Neural cell (in vitro differentiated cells): Measurements from ENCODE around the gene HCAR2. TPM values are rescaled to one million over a fixed set of nuclear protein-coding genes. Genes with fewer than 3 reads are reported as not detected.

Experiments
- H2AFZ ChIP-seq: fragments of 200-600, 300-800 bp; sonication (generic), shearing (Covaris generic); 2 replicates; pipeline ENCODE4 v1.6.0; 2014; ENCODE audit warnings: low read depth, mild to moderate bottlenecking, antibody characterized with exemption, low read length, moderate library complexity
- H3F3A ChIP-seq: fragments of 200-600 bp; shearing (Covaris generic); 2 replicates; pipeline ENCODE4 v1.6.1; 2016; ENCODE audit warnings: mild to moderate bottlenecking, moderate library complexity, mixed read lengths, antibody characterized with exemption, low read length; ENCODE audit not compliant: insufficient read depth, poor library complexity, severe bottlenecking
- H3K27ac ChIP-seq: fragments of 200-600, 300-800 bp; sonication (generic), shearing (Covaris generic); 2 replicates; pipeline ENCODE4 v1.5.1; 2014; ENCODE audit warnings: mild to moderate bottlenecking, low read length, moderate library complexity
- H3K27me3 ChIP-seq: fragments of 300-800, 200-600 bp; sonication (generic), shearing (Covaris generic); 2 replicates; pipeline ENCODE4 v1.6.0; 2014; ENCODE audit warnings: mild to moderate bottlenecking, low read depth, low read length, moderate library complexity; ENCODE audit not compliant: insufficient read depth
- H3K36me3 ChIP-seq: fragments of 300-800, 200-600 bp; sonication (generic), shearing (Covaris generic); 2 replicates; pipeline ENCODE4 v1.5.1; 2014; ENCODE audit warnings: mild to moderate bottlenecking, antibody characterized with exemption, low read length, moderate library complexity; ENCODE audit not compliant: insufficient read depth
- H3K4me2 ChIP-seq: fragments of 300-800, 200-600 bp; sonication (generic), shearing (Covaris generic); 2 replicates; pipeline ENCODE4 v1.6.0; 2014; ENCODE audit warnings: mild to moderate bottlenecking, low read length
- H3K4me3 ChIP-seq: fragments of 300-800, 200-600 bp; sonication (generic), shearing (Covaris generic); 2 replicates; pipeline ENCODE4 v1.5.1; 2014; ENCODE audit warnings: mild to moderate bottlenecking, low read length, moderate library complexity
- H3K79me2 ChIP-seq: fragments of 200-600 bp; shearing (Covaris generic); replicated peaks from 2 replicates; pipeline ENCODE4 v1.6.0; 2014; ENCODE audit warnings: mild to moderate bottlenecking, low read length, moderate library complexity; ENCODE audit not compliant: insufficient read depth
- H3K9ac ChIP-seq: fragments of 300-800, 200-600 bp; sonication (generic), shearing (Covaris generic); 2 replicates; pipeline ENCODE4 v1.6.1; 2016; ENCODE audit warnings: mild to moderate bottlenecking, low read length, mixed read lengths
- H3K9me2 ChIP-seq: fragments of 200-600 bp; shearing (Covaris generic); 2 replicates; pipeline ENCODE4 v1.6.1; 2016; ENCODE audit warnings: mild to moderate bottlenecking, low read length, mixed read lengths; ENCODE audit not compliant: insufficient read depth
- H3K9me3 ChIP-seq: fragments of 200-600, 300-800 bp; sonication (generic), shearing (Covaris generic); 2 replicates; pipeline ENCODE4 v1.6.1; 2016; ENCODE audit warnings: mild to moderate bottlenecking, mixed run types, low read length, moderate library complexity, mixed read lengths
- H4K20me1 ChIP-seq: fragments of 200-600 bp; shearing (Covaris generic); 2 replicates; pipeline ENCODE4 v1.6.1; 2016; ENCODE audit warnings: mild to moderate bottlenecking, mixed run types; ENCODE audit not compliant: insufficient read depth
- EP300 ChIP-seq: fragments of 450-650 bp; conservative IDR thresholded peaks from 2 replicates; pipeline ENCODE4 v1.6.1; 2014; ENCODE audit warnings: antibody characterized with exemption, mild to moderate bottlenecking, moderate library complexity; ENCODE audit not compliant: poor library complexity, severe bottlenecking
- EZH2 ChIP-seq: fragments of 200-600, 300-800 bp; shearing (Covaris generic), sonication (generic); IDR thresholded peaks from 2 replicates; pipeline ENCODE4 v1.6.1; 2014; ENCODE audit warnings: antibody characterized with exemption, low read length, borderline replicate concordance, mild to moderate bottlenecking; ENCODE audit not compliant: insufficient read depth, poor library complexity, severe bottlenecking
- MXI1 ChIP-seq: fragments of 450-650 bp; conservative IDR thresholded peaks from 2 replicates; pipeline ENCODE4 v1.6.1; 2014; ENCODE audit warnings: antibody characterized with exemption, mild to moderate bottlenecking; ENCODE audit not compliant: poor library complexity, severe bottlenecking
- POLR2AphosphoS5 ChIP-seq: IDR thresholded peaks from 2 replicates; pipeline ENCODE4 v1.6.1; 2012
- RAD21 ChIP-seq: fragments of 450-650 bp; conservative IDR thresholded peaks from 2 replicates; pipeline ENCODE4 v1.6.1; 2014; ENCODE audit warnings: antibody characterized with exemption, mild to moderate bottlenecking, moderate library complexity
- SMC3 ChIP-seq: fragments of 450-650 bp; conservative IDR thresholded peaks from 2 replicates; pipeline ENCODE4 v1.6.1; 2014; ENCODE audit warnings: antibody characterized with exemption, mild to moderate bottlenecking, moderate library complexity; ENCODE audit not compliant: poor library complexity
- TAF1 ChIP-seq: IDR thresholded peaks from 2 replicates; pipeline ENCODE4 v1.6.1; 2012; ENCODE audit warnings: low read depth
- polyA plus RNA-seq: library from polyadenylated mRNA; depleted of rRNA; stranded (reverse); fragments of >200 nt; gene quantifications from 2 replicates; pipeline ENCODE4 v1.2.3, GENCODE V29; 2014
- TF ChIP-seq, protein P1 (sequence below): IDR thresholded peaks from 2 replicates; pipeline ENCODE4 v1.6.1; 2012; ENCODE audit warnings: borderline replicate concordance
- TF ChIP-seq, protein P2 (sequence below): fragments of 450-650 bp; IDR thresholded peaks from 2 replicates; pipeline ENCODE4 v1.5.1; 2014; ENCODE audit warnings: antibody characterized with exemption, mild to moderate bottlenecking, moderate library complexity; ENCODE audit not compliant: poor library complexity, severe bottlenecking

The HCAR2 gene
- polyA plus RNA-seq, 1 donor from 2014 or later: not detected

DNA sequence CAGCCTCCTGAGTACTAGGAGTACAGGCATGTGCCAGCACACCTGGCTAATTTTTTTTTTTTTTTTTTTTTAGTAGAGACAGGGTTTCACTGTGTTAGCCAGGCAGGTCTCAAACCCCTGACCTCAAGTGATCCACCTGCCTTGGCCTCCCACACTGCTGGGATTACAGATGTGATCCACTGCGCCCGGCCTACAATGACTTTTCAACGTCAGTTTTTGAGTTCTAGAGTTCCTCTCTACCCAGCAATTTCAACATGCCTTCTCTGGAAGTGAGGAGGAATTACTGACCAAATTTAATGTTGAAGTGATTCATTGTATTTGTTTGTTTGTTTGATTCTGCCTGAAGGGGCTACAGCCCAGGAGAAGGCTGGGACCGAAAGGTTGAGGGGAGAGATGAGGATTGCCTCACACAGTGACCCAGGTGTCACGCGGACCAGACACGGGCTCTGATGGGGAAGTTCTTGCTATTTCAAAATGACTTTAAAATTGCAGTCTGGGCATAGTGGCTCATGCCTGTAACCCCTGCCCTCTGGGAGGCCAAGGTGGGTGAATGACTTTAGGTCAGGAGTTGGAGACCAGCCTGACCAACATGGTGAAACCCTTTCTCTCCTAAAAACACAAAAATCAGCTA lies 40.9 kb upstream of the HCAR2 start:
- H4K20me1 ChIP-seq: no peaks in the 10 kb centered on the region
- no peaks in the 10 kb centered on the region for H3F3A ChIP-seq
- no peaks in the 10 kb centered on the region for H3K36me3 ChIP-seq
- H3K4me2 ChIP-seq: no peak overlapping the region
- no peak overlapping the region for H3K27ac ChIP-seq
- H3K4me3 ChIP-seq: no peak overlapping the region
- no peaks in the 10 kb centered on the region for H3K79me2 ChIP-seq
- H3K9ac ChIP-seq: no peak overlapping the region
- H3K9me2 ChIP-seq: no peaks in the 10 kb centered on the region
- no peaks in the 10 kb centered on the region for H3K27me3 ChIP-seq
- TF ChIP-seq, protein P1, sequence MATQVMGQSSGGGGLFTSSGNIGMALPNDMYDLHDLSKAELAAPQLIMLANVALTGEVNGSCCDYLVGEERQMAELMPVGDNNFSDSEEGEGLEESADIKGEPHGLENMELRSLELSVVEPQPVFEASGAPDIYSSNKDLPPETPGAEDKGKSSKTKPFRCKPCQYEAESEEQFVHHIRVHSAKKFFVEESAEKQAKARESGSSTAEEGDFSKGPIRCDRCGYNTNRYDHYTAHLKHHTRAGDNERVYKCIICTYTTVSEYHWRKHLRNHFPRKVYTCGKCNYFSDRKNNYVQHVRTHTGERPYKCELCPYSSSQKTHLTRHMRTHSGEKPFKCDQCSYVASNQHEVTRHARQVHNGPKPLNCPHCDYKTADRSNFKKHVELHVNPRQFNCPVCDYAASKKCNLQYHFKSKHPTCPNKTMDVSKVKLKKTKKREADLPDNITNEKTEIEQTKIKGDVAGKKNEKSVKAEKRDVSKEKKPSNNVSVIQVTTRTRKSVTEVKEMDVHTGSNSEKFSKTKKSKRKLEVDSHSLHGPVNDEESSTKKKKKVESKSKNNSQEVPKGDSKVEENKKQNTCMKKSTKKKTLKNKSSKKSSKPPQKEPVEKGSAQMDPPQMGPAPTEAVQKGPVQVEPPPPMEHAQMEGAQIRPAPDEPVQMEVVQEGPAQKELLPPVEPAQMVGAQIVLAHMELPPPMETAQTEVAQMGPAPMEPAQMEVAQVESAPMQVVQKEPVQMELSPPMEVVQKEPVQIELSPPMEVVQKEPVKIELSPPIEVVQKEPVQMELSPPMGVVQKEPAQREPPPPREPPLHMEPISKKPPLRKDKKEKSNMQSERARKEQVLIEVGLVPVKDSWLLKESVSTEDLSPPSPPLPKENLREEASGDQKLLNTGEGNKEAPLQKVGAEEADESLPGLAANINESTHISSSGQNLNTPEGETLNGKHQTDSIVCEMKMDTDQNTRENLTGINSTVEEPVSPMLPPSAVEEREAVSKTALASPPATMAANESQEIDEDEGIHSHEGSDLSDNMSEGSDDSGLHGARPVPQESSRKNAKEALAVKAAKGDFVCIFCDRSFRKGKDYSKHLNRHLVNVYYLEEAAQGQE: no peak
- TF ChIP-seq EZH2 (no peak), RAD21 (no peak), TAF1 (no peak), EP300 (no peak), SMC3 (no peak), POLR2AphosphoS5 (no peak), MXI1 (no peak)
- TF ChIP-seq, protein P2, sequence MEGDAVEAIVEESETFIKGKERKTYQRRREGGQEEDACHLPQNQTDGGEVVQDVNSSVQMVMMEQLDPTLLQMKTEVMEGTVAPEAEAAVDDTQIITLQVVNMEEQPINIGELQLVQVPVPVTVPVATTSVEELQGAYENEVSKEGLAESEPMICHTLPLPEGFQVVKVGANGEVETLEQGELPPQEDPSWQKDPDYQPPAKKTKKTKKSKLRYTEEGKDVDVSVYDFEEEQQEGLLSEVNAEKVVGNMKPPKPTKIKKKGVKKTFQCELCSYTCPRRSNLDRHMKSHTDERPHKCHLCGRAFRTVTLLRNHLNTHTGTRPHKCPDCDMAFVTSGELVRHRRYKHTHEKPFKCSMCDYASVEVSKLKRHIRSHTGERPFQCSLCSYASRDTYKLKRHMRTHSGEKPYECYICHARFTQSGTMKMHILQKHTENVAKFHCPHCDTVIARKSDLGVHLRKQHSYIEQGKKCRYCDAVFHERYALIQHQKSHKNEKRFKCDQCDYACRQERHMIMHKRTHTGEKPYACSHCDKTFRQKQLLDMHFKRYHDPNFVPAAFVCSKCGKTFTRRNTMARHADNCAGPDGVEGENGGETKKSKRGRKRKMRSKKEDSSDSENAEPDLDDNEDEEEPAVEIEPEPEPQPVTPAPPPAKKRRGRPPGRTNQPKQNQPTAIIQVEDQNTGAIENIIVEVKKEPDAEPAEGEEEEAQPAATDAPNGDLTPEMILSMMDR: no peak
- no peaks in the 10 kb centered on the region for H3K9me3 ChIP-seq
- no peak overlapping the region for H2AFZ ChIP-seq

DNA sequence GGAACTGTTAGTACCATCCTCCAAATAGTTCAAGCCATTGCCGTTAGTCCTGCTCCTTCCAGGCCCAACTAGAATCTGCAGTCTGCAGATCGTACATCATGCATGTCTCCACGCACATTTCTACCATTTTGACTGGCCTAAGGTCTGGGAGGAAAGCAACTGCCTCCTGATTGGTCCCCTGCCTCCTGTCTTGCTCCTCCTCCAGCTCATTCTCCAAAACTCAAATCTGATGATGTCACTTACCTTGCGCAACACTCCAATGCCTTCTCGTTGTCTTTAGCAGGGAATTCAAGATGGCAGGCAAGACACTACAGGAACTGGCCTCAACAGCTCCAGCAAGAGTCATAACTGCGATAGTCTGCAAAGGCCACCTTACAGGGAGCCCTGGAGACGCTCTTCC lies 37.2 kb upstream of the HCAR2 start:
- TF ChIP-seq, protein P2: no peak
- TF ChIP-seq, protein P1: no peak
- TF ChIP-seq POLR2AphosphoS5 (no peak), SMC3 (no peak), EP300 (no peak), MXI1 (no peak), EZH2 (no peak), RAD21 (no peak), TAF1 (no peak)
- Histone ChIP-seq H3K27me3 (no peaks in the 10 kb centered on the region), H4K20me1 (no peaks in the 10 kb centered on the region), H3K9me2 (no peaks in the 10 kb centered on the region), H3K9ac (no peak overlapping the region), H3K36me3 (no peaks in the 10 kb centered on the region), H3K4me2 (no peak overlapping the region), H3K9me3 (no peaks in the 10 kb centered on the region), H2AFZ (no peak overlapping the region), H3K79me2 (no peaks in the 10 kb centered on the region), H3K4me3 (no peak overlapping the region), H3K27ac (no peak overlapping the region), H3F3A (no peaks in the 10 kb centered on the region)
